ENCODE results near the gene ZNF664.
"Not testable (repeated sequence)": the region's sequence is repeated elsewhere in the genome, so short reads cannot be mapped to it uniquely, and the experiment has no call there.

ZNF664 gene

GRCh38 chr12:123946516-123947505 is 26.2 kb upstream of the ZNF664 start:
- no CpG with 5 or more reads among the region's 35 CpGs for WGBS, 2 donors (ENCODE audit: extremely low coverage in 2 of 2, insufficient read length in 2 of 2, insufficient replicate concordance in 1 of 2)
- peaks cover 10 to 32% of the 10 kb centered on the region in 2 donors for H3K4me1 ChIP-seq (ENCODE audit: control insufficient read depth in 2 of 2, insufficient read depth in 1 of 2, low read depth in 1 of 2, low read length in 2 of 2)
- H3K18ac ChIP-seq (ENCODE audit: low read length); H3K14ac ChIP-seq (ENCODE audit: low read length); H3K9ac ChIP-seq (ENCODE audit: low read depth, low read length, poor library complexity); H2BK12ac ChIP-seq (ENCODE audit: low read length); H3K79me1 ChIP-seq (ENCODE audit: low read depth, low read length); H4K91ac ChIP-seq (ENCODE audit: low read depth, low read length, poor library complexity); H3K4me2 ChIP-seq (ENCODE audit: insufficient read depth, low read length, poor library complexity, severe bottlenecking); H3K27ac ChIP-seq (replicated peaks; ENCODE audit: low read length); H2BK15ac ChIP-seq (ENCODE audit: low read length); H3K4ac ChIP-seq (ENCODE audit: low read length); H4K8ac ChIP-seq (ENCODE audit: low read depth, low read length); DNase-seq (ENCODE audit: low spot score); H2AFZ ChIP-seq (ENCODE audit: low read length); H2BK5ac ChIP-seq (ENCODE audit: low read length); H3K23ac ChIP-seq (ENCODE audit: low read depth, low read length, poor library complexity); H2BK120ac ChIP-seq (ENCODE audit: low read depth, low read length); H3K27me3 ChIP-seq (ENCODE audit: control insufficient read depth in 3 of 3, insufficient read depth in 3 of 3, low read depth in 1 of 3, low read length in 3 of 3); H3K4me3 ChIP-seq (ENCODE audit: low read length in 2 of 2); H2AK5ac ChIP-seq (ENCODE audit: low read depth, low read length): not testable (repeated sequence)
- H3K9me3 ChIP-seq (replicated peaks in 1 of 2; ENCODE audit: control insufficient read depth in 2 of 2, insufficient read depth in 1 of 2, low read depth in 1 of 2, low read length in 2 of 2): peaks cover 4 to 21% of the 10 kb centered on the region in 2 donors
- H3K36me3 ChIP-seq (replicated peaks in 1 of 2; ENCODE audit: control insufficient read depth in 2 of 2, insufficient read depth in 2 of 2, low read length in 2 of 2): peaks cover 4 to 32% of the 10 kb centered on the region in 2 donors

DNA sequence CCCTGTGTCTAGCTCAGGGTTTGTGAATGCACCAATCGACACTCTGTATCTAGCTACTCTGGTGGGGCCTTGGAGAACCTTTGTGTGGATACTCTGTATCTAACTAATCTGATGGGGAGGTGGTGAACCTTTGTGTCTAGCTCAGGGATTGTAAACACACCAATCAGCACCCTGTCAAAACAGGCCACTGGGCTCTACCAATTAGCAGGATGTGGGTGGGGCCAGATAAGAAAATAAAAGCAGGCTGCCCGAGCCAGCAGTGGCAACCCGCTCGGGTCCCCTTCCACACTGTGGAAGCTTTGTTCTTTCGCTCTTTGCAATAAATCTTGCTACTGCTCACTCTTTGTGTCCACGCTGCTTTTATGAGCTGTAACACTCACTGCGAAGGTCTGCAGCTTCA is 25.5 kb upstream of the ZNF664 start:
- H3K4me3 ChIP-seq (ENCODE audit: low read length in 2 of 2); H3K27ac ChIP-seq (replicated peaks; ENCODE audit: low read length); H4K91ac ChIP-seq (ENCODE audit: low read depth, low read length, poor library complexity); H2BK120ac ChIP-seq (ENCODE audit: low read depth, low read length); H3K4ac ChIP-seq (ENCODE audit: low read length); H3K27me3 ChIP-seq (ENCODE audit: control insufficient read depth in 3 of 3, insufficient read depth in 3 of 3, low read depth in 1 of 3, low read length in 3 of 3); H4K8ac ChIP-seq (ENCODE audit: low read depth, low read length); DNase-seq (ENCODE audit: low spot score); H2AFZ ChIP-seq (ENCODE audit: low read length); H3K9ac ChIP-seq (ENCODE audit: low read depth, low read length, poor library complexity); H3K14ac ChIP-seq (ENCODE audit: low read length); H2AK5ac ChIP-seq (ENCODE audit: low read depth, low read length); H3K18ac ChIP-seq (ENCODE audit: low read length); H2BK12ac ChIP-seq (ENCODE audit: low read length); H3K4me2 ChIP-seq (ENCODE audit: insufficient read depth, low read length, poor library complexity, severe bottlenecking); H3K79me1 ChIP-seq (ENCODE audit: low read depth, low read length); H2BK15ac ChIP-seq (ENCODE audit: low read length); H3K23ac ChIP-seq (ENCODE audit: low read depth, low read length, poor library complexity); H2BK5ac ChIP-seq (ENCODE audit: low read length): not testable (repeated sequence)
- no CpG with 5 or more reads among the region's 7 CpGs for WGBS, 2 donors (ENCODE audit: extremely low coverage in 2 of 2, insufficient read length in 2 of 2, insufficient replicate concordance in 1 of 2)
- peaks cover 10 to 33% of the 10 kb centered on the region in 2 donors for H3K4me1 ChIP-seq (ENCODE audit: control insufficient read depth in 2 of 2, insufficient read depth in 1 of 2, low read depth in 1 of 2, low read length in 2 of 2)
- H3K9me3 ChIP-seq (replicated peaks in 1 of 2; ENCODE audit: control insufficient read depth in 2 of 2, insufficient read depth in 1 of 2, low read depth in 1 of 2, low read length in 2 of 2): peaks cover under 1 to 14% of the 10 kb centered on the region in 2 donors
- peaks cover under 1 to 25% of the 10 kb centered on the region in 2 donors for H3K36me3 ChIP-seq (replicated peaks in 1 of 2; ENCODE audit: control insufficient read depth in 2 of 2, insufficient read depth in 2 of 2, low read length in 2 of 2)

- Histone ChIP-seq H2AK5ac (ENCODE audit: low read depth, low read length) (no peak overlapping the region), H3K27ac (replicated peaks; ENCODE audit: low read length) (no peak overlapping the region), H2BK15ac (ENCODE audit: low read length) (no peak overlapping the region), H3K4me2 (ENCODE audit: insufficient read depth, low read length, poor library complexity, severe bottlenecking) (no peak overlapping the region), H3K23ac (ENCODE audit: low read depth, low read length, poor library complexity) (no peak overlapping the region), H3K18ac (ENCODE audit: low read length) (no peak overlapping the region), H4K91ac (ENCODE audit: low read depth, low read length, poor library complexity) (no peak overlapping the region), H3K27me3 (ENCODE audit: control insufficient read depth in 3 of 3, insufficient read depth in 3 of 3, low read depth in 1 of 3, low read length in 3 of 3) (no peaks in the 10 kb centered on the region), H2AFZ (ENCODE audit: low read length) (no peak overlapping the region), H3K4ac (ENCODE audit: low read length) (no peak overlapping the region), H3K14ac (ENCODE audit: low read length) (no peak overlapping the region), H3K9me3 (replicated peaks in 1 of 2; ENCODE audit: control insufficient read depth in 2 of 2, insufficient read depth in 1 of 2, low read depth in 1 of 2, low read length in 2 of 2) (peaks cover 0 to 8% of the 10 kb centered on the region in 2 donors), H3K79me1 (ENCODE audit: low read depth, low read length) (no peaks in the 10 kb centered on the region), H3K9ac (ENCODE audit: low read depth, low read length, poor library complexity) (no peak overlapping the region), H2BK12ac (ENCODE audit: low read length) (no peak overlapping the region), H3K4me1 (ENCODE audit: control insufficient read depth in 2 of 2, insufficient read depth in 1 of 2, low read depth in 1 of 2, low read length in 2 of 2) (peaks cover 10 to 33% of the 10 kb centered on the region in 2 donors), H2BK5ac (ENCODE audit: low read length) (no peak overlapping the region), H4K8ac (ENCODE audit: low read depth, low read length) (no peak overlapping the region), H3K4me3 (ENCODE audit: low read length in 2 of 2) (no peak overlapping the region), H3K36me3 (replicated peaks in 1 of 2; ENCODE audit: control insufficient read depth in 2 of 2, insufficient read depth in 2 of 2, low read length in 2 of 2) (peaks cover 0 to 17% of the 10 kb centered on the region in 2 donors), H2BK120ac (ENCODE audit: low read depth, low read length) (no peak overlapping the region)
- WGBS, 2 donors (ENCODE audit: extremely low coverage in 2 of 2, insufficient read length in 2 of 2, insufficient replicate concordance in 1 of 2): no CpG with 5 or more reads among the region's 11 CpGs
- no peak for DNase-seq (ENCODE audit: low spot score)
These were observed 24.6 kb upstream of the ZNF664 start for GRCh38 chr12:123948401-123948795.

Measured in neuronal stem cell (in vitro differentiated cells).